CD1c-positive myeloid dendritic cell (primary cell): ENCODE data around the gene CCDC51.
A peak's percentile ranks its signal among the peaks of the same experiment; 100 is the strongest.
"Not testable (repeated sequence)": the region's sequence is repeated elsewhere in the genome, so short reads cannot be mapped to it uniquely, and the experiment has no call there.

Experiments used
- DNase-seq: peaks from one replicate; pipeline ENCODE4 v3.0.0-alpha.2; 2016; ENCODE audit errors: extremely low spot score

Gene CCDC51

GRCh38 chr3:48439820-48440589 lies at the start of gene CCDC51, which contains the start of gene TMA7:
Gene CCDC51, minus strand, starts transcription at chr3:48440119. Its CDS starts 4,991 bp downstream, at chr3:48435128.
Gene TMA7, plus strand, starts transcription at chr3:48440257. Its CDS starts 40 bp downstream, at chr3:48440297.
- peak; percentile 98 for DNase-seq

GRCh38 chr3:48486952-48487351 lies 47.0 kb upstream of the CCDC51 start:
- no peak for DNase-seq

GRCh38 chr3:48482822-48483221 lies 42.9 kb upstream of the CCDC51 start:
- DNase-seq: not testable (repeated sequence)

- not testable (repeated sequence) for DNase-seq
These were observed 41.0 kb upstream of the CCDC51 start for GRCh38 chr3:48480891-48481290.

- peak; percentile 13 for DNase-seq
These were observed 39.0 kb upstream of the CCDC51 start for GRCh38 chr3:48478626-48479555.

GRCh38 chr3:48477959-48478520 lies 38.1 kb upstream of the CCDC51 start:
- DNase-seq: no peak

- no peak for DNase-seq
These were observed 36.6 kb upstream of the CCDC51 start for GRCh38 chr3:48476426-48477053.

GRCh38 chr3:48475188-48475587 lies 35.3 kb upstream of the CCDC51 start:
- no peak for DNase-seq

- DNase-seq: no peak
These were observed 34.7 kb upstream of the CCDC51 start for GRCh38 chr3:48474619-48475018.

GRCh38 chr3:48474031-48474430 lies 34.1 kb upstream of the CCDC51 start:
- not testable (repeated sequence) for DNase-seq

- DNase-seq: no peak
These were observed 33.7 kb upstream of the CCDC51 start for GRCh38 chr3:48473617-48473952.

- peak; percentile 96 for DNase-seq
These were observed 33.2 kb upstream of the CCDC51 start for GRCh38 chr3:48472923-48473616.

- DNase-seq: no peak
These were observed 32.7 kb upstream of the CCDC51 start for GRCh38 chr3:48472673-48472922.

GRCh38 chr3:48470286-48470685 lies 30.4 kb upstream of the CCDC51 start:
- no peak for DNase-seq

- no peak for DNase-seq
These were observed 29.4 kb upstream of the CCDC51 start for GRCh38 chr3:48469046-48469915.

- DNase-seq: no peak
These were observed 28.4 kb upstream of the CCDC51 start for GRCh38 chr3:48468329-48468731.

- no peak for DNase-seq
These were observed 27.8 kb upstream of the CCDC51 start for GRCh38 chr3:48467473-48468267.

GRCh38 chr3:48467110-48467454 lies 27.2 kb upstream of the CCDC51 start:
- DNase-seq: no peak

GRCh38 chr3:48466386-48467109 lies 26.6 kb upstream of the CCDC51 start:
- peak; percentile 13 for DNase-seq
